OCI-LY7 (cell line): Measurements from ENCODE around the gene OR52H1.

Experiments used
- CTCF ChIP-seq: fragments of 200-600 bp; sonication (generic); conservative IDR thresholded peaks from 2 replicates; pipeline ENCODE4 v1.5.1; 2014; ENCODE audit warnings: mild to moderate bottlenecking, antibody characterized with exemption, low read length, moderate library complexity, mixed read lengths
- EZH2phosphoT487 ChIP-seq: fragments of 200-600 bp; sonication (generic); IDR thresholded peaks from 2 replicates; pipeline ENCODE4 v1.6.1; 2018; ENCODE audit warnings: low read depth, borderline replicate concordance, mild to moderate bottlenecking, mixed run types, antibody characterized with exemption, low read length, moderate library complexity, mixed read lengths

- no peak for TF ChIP-seq CTCF
- no peak for TF ChIP-seq EZH2phosphoT487
Observed at GRCh38 chr11:5534046-5534445, 14.3 kb downstream of the OR52H1 start.
